ENCODE data around the gene ARHGAP40.

DNA sequence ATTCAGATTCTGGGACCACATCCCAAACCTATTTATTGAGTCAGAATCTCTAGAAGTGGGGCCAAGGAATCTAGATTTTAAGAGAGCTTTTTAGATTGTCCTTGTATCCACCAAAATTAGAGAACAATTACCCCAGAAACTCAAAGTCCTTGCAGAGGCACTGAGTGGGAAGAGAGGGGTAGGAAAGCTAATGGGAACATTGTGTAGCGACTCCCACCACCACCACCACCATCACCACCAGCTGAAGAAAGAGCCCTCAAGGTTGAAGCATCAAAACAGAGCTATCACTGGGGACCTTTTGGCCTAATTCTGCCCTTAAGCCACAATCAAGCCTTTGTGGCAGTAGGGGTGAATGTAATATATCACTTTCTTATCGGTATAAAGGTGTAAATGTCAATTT is 83.7 kb downstream of the ARHGAP40 start:
- TF ChIP-seq POLR2AphosphoS5 (IDR thresholded peaks at IDR 0.05; ENCODE audit: borderline replicate concordance, low read depth, low read length) = no peak
- no peak for TF ChIP-seq EZH2 (IDR thresholded peaks at IDR 0.05)
